HG03135 (cell line): ENCODE measurements around the gene MYO1F.
"Not testable (repeated sequence)": the region's sequence is repeated elsewhere in the genome, so short reads cannot be mapped to it uniquely, and the experiment has no call there.

Experiments
- ATAC-seq: cut with Tn5 transposase; IDR thresholded peaks from one replicate; pipeline ENCODE4 v1.9.1; 2021; ENCODE audit warnings: mild to moderate bottlenecking, moderate library complexity; ENCODE audit not compliant: unreplicated experiment

Gene MYO1F

GRCh38 chr19:8519388-8519787 is 57.9 kb downstream of the MYO1F start:
- no peak for ATAC-seq

DNA sequence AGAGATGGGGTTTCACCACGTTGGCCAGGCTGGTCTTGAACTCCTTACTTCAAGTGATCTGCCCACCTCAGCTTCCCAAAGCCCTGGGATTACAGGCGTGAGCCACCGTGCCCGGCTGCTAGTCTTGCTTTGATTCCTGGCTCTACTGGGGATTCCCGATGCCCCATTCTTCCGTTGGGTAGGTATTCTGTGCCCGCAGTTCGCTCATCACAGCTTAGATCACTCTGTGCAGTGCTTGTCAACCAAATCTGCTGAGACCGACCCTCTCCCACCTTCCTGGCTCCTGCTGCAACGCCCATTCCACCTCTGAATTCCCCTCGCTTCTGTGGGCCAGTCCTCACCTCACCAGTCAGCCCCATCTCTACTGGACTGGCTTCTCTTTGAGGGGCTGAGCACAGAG is 58.7 kb downstream of the MYO1F start:
- no peak for ATAC-seq

GRCh38 chr19:8517551-8518442 is 59.4 kb downstream of the MYO1F start:
- ATAC-seq, result no peak

DNA sequence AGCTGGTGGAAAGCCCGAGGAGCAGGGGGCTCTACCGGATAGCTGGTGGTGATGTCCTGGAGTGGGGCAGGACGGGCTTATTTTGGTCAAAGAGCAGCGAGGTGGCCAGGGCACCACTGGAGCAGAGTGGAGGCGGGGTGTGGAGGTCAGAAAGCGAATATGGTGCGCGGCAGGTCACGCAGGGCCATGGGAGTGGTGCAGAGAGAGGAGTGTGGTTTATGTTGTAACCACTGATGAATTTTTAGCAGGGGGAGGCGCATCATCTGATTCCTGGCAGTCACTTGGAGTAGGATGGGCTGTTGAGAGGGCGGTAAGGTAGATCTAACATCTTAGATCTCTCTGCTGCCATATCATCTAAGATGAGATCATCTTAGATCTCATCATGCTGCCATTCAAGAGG is 61.9 kb downstream of the MYO1F start:
- no peak for ATAC-seq

DNA sequence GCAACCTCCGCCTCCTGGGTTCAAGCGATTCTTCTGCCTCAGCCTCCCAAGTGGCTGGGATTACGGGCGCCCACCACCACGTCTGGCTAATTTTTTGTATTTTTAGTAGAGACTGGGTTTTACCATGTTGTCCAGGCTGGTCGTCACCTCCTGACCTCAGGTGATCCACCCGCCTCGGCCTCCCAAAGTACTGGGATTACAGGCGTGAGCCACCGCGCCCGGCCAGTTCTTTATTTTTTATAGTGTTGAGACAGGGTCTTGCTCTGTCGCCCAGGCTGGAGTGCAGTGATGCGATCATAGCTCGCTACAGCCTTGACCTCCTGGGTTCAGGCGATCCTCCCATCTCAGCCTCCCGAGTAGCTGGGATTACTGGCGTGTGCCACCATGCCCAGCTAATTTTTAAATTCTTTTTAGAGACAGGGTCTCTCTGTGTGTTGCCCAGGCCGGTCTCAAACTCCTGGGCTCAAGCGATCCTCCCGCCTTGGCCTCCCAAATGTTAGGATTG is 62.7 kb downstream of the MYO1F start:
- ATAC-seq, result not testable (repeated sequence)

GRCh38 chr19:8513687-8514504 is 63.3 kb downstream of the MYO1F start, which contains the start of gene ZNF414:
Gene ZNF414 (minus strand): TSS chr19:8514167. CDS start chr19:8514046, 121 bp downstream.
- ATAC-seq, result peak; percentile 84

- ATAC-seq, result no peak
These were observed 64.1 kb downstream of the MYO1F start for GRCh38 chr19:8513036-8513686.

- no peak for ATAC-seq
These were observed 64.9 kb downstream of the MYO1F start for GRCh38 chr19:8512115-8512967.

- no peak for ATAC-seq
These were observed 65.6 kb downstream of the MYO1F start for GRCh38 chr19:8511573-8512101.

GRCh38 chr19:8510589-8511115 is 66.6 kb downstream of the MYO1F start:
- no peak for ATAC-seq

GRCh38 chr19:8506402-8506957 is 70.8 kb downstream of the MYO1F start:
- no peak for ATAC-seq

- ATAC-seq, result no peak
These were observed 71.4 kb downstream of the MYO1F start for GRCh38 chr19:8505680-8506401.

DNA sequence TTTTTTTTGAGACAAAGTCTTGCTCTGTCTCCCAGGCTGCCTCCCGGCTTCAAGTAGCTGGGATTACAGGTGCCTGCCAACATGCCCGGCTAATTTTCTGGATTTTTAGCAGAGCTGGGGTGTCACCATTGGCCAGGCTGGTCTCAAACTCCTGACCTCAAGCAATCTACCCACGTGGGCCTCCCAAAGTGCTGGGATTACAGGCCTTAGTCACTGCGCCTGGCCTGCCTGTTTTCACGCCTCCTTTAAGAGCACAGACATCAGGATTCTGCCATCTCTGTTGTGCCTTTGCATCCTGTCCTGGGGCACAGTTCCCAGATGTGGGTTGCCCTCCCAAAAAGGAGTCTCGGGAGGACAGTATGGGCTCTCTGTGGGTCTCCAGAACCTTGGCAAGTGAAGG is 72.3 kb downstream of the MYO1F start:
- no peak for ATAC-seq

- no peak for ATAC-seq
These were observed 73.1 kb downstream of the MYO1F start for GRCh38 chr19:8504171-8504570.

- ATAC-seq, result no peak
These were observed 73.7 kb downstream of the MYO1F start for GRCh38 chr19:8503510-8503909.

- ATAC-seq, result no peak
These were observed 75.3 kb downstream of the MYO1F start for GRCh38 chr19:8501981-8502380.

DNA sequence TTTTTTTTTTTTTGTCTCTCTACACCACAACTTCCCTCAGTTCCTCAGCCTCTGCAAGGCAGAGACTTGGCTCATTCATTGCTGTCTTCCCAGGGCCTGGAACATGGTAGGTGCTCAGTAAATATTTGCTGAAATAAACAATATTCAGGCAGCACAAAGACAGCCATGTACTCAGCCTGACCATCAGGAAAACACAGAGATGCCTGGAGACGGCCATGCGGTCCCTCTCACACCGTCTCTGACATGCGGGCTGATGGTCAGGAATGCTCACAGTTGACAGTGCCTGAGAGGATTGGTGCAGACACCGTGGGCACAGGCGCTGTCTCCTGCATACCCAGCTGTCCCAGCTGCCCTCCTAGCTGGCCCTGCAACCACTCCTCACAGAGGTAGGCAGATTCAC is 75.7 kb downstream of the MYO1F start:
- ATAC-seq, result no peak

DNA sequence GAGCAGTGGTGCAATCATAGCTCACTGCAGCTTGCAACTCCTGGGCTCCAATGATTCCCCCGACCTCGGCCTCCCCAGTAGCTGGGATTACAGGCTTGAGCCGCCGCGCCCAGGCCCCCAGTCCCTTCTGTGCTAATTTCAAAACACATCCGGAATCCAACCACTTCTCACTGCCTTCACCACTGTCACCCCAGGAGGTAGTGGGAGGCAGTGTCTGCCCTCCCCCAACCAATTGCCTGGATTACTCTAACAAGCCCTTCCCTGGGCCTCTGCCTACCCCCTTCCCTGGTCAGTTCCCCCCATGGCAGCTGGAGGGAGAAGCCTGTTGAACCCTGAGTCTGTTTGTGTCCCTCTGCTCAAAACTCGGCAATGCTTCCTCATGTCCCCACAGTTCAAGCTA is 77.1 kb downstream of the MYO1F start:
- ATAC-seq, result no peak
